Measurements from ENCODE around the gene SLC6A17. TPM values are rescaled to one million over a fixed set of nuclear protein-coding genes. Genes with fewer than 3 reads are reported as not detected.

SLC6A17 gene
- total and polyA plus RNA-seq, 9 of the 15 experiments (the other 6 are each of a cell fraction or from before 2014, with no cell fraction given) = not detected

DNA sequence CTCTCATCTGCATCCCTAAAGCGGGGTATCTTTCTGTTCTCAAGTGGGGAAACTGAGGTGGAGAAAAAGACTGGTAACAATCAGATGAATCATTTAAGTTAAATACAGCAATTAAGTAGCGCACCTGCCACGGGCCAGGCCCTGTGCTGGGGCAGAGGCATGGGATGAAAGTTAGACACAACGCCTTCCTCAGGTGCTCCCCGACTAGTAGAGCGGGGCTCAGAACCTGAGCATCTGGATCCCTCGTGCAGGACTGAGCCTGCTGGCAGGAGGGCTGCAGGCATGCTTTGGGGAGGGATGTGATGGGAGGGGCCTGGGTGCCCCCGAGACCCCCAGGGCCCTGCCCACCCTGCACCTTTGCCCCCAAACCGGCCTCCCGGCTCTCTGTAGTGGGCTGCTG lies 44.9 kb downstream of the SLC6A17 start:
- no peak for TF ChIP-seq CBFA2T3 (IDR thresholded peaks at IDR 0.05)
- no peak for TF ChIP-seq CBX1 (IDR thresholded peaks at IDR 0.05; ENCODE audit: low read depth)
- TF ChIP-seq SMARCC2 (IDR thresholded peaks at IDR 0.05; ENCODE audit: low read depth) = no peak
- TF ChIP-seq ZNF324 (CRISPR knock-in tag; IDR thresholded peaks at IDR 0.05) = no peak
- no peak for TF ChIP-seq GTF2E2 (tag; IDR thresholded peaks at IDR 0.05)
- no peak for TF ChIP-seq NELFE (IDR thresholded peaks at IDR 0.05; ENCODE audit: insufficient read depth, insufficient read length)
- TF ChIP-seq RAD51 (IDR thresholded peaks at IDR 0.05; ENCODE audit: borderline replicate concordance, low read depth) = no peak
- no peak for TF ChIP-seq PTRF (tag; IDR thresholded peaks at IDR 0.05)
- no peak for TF ChIP-seq SMAD1 (IDR thresholded peaks at IDR 0.05; ENCODE audit: low read depth, low read length, partially characterized antibody)
- TF ChIP-seq, protein P1, sequence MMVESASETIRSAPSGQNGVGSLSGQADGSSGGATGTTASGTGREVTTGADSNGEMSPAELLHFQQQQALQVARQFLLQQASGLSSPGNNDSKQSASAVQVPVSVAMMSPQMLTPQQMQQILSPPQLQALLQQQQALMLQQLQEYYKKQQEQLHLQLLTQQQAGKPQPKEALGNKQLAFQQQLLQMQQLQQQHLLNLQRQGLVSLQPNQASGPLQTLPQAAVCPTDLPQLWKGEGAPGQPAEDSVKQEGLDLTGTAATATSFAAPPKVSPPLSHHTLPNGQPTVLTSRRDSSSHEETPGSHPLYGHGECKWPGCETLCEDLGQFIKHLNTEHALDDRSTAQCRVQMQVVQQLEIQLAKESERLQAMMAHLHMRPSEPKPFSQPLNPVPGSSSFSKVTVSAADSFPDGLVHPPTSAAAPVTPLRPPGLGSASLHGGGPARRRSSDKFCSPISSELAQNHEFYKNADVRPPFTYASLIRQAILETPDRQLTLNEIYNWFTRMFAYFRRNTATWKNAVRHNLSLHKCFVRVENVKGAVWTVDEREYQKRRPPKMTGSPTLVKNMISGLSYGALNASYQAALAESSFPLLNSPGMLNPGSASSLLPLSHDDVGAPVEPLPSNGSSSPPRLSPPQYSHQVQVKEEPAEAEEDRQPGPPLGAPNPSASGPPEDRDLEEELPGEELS (CRISPR knock-in tag; IDR thresholded peaks at IDR 0.05; ENCODE audit: borderline replicate concordance) = no peak
- TF ChIP-seq BMI1 (IDR thresholded peaks at IDR 0.05; ENCODE audit: low read length) = no peak
- TF ChIP-seq POLR2G (IDR thresholded peaks at IDR 0.05; ENCODE audit: low read depth, low read length) = no peak
- TF ChIP-seq, protein P2, sequence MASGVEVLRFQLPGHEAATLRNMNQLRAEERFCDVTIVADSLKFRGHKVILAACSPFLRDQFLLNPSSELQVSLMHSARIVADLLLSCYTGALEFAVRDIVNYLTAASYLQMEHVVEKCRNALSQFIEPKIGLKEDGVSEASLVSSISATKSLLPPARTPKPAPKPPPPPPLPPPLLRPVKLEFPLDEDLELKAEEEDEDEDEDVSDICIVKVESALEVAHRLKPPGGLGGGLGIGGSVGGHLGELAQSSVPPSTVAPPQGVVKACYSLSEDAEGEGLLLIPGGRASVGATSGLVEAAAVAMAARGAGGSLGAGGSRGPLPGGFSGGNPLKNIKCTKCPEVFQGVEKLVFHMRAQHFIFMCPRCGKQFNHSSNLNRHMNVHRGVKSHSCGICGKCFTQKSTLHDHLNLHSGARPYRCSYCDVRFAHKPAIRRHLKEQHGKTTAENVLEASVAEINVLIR (CRISPR knock-in tag; IDR thresholded peaks at IDR 0.05) = no peak
- TF ChIP-seq, protein P3, sequence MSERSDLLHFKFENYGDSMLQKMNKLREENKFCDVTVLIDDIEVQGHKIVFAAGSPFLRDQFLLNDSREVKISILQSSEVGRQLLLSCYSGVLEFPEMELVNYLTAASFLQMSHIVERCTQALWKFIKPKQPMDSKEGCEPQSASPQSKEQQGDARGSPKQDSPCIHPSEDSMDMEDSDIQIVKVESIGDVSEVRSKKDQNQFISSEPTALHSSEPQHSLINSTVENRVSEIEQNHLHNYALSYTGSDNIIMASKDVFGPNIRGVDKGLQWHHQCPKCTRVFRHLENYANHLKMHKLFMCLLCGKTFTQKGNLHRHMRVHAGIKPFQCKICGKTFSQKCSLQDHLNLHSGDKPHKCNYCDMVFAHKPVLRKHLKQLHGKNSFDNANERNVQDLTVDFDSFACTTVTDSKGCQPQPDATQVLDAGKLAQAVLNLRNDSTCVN (CRISPR knock-in tag; IDR thresholded peaks at IDR 0.05) = no peak
- no peak for TF ChIP-seq MTA2 (IDR thresholded peaks at IDR 0.05; ENCODE audit: low read depth)
- TF ChIP-seq, protein P4, sequence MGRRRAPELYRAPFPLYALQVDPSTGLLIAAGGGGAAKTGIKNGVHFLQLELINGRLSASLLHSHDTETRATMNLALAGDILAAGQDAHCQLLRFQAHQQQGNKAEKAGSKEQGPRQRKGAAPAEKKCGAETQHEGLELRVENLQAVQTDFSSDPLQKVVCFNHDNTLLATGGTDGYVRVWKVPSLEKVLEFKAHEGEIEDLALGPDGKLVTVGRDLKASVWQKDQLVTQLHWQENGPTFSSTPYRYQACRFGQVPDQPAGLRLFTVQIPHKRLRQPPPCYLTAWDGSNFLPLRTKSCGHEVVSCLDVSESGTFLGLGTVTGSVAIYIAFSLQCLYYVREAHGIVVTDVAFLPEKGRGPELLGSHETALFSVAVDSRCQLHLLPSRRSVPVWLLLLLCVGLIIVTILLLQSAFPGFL (CRISPR knock-in tag; IDR thresholded peaks at IDR 0.05) = no peak
- Histone ChIP-seq H3K9me3 (replicated peaks; ENCODE audit: control insufficient read depth, insufficient read depth, low read depth, low read length) (no peaks in the 10 kb centered on the region), H3K4me3 (no peak overlapping the region), H3K36me3 (ENCODE audit: control insufficient read depth, insufficient read depth, low read length) (no peaks in the 10 kb centered on the region), H3K27ac (ENCODE audit: extremely low read depth, low read depth, low read length) (no peak overlapping the region), H3K9me1 (ENCODE audit: control insufficient read depth, insufficient read depth, low read length) (no peaks in the 10 kb centered on the region), H2AFZ (ENCODE audit: low read depth, low read length) (no peak overlapping the region), H3K4me1 (replicated peaks in 1 of 2; ENCODE audit: control insufficient read depth in 2 of 2, insufficient read depth in 2 of 2, low read length in 2 of 2) (no peaks in the 10 kb centered on the region), H3K79me2 (ENCODE audit: control insufficient read depth, insufficient read depth, low read length) (no peaks in the 10 kb centered on the region), H3K9ac (ENCODE audit: insufficient read depth in 1 of 2, low read depth in 2 of 2, low read length in 2 of 2) (no peak overlapping the region), H3K27me3 (ENCODE audit: control insufficient read depth in 2 of 2, insufficient read depth in 2 of 2, low read length in 2 of 2) (peaks cover 30 to 77% of the 10 kb centered on the region in 2 experiments), H4K20me1 (replicated peaks; ENCODE audit: control insufficient read depth, insufficient read depth, low read length) (0 out of 2 replicates have a peak, but pooled peaks cover 8% of the 10 kb centered on the region), H3K4me2 (ENCODE audit: insufficient read depth, low read length) (no peak overlapping the region)
- intact Hi-C loops (cut with micrococcal nuclease) (no loop called here), in situ Hi-C loops (cut with MboI) (no loop called here)
- ChIA-PET POLR2A (no interaction called here), CTCF (ENCODE audit: low intra/inter-chr PET ratio) (no interaction called here)
- FAIRE-seq (no peak), DNase-seq (ENCODE audit: extremely low read depth in 1 of 4, low spot score in 3 of 4) (no peak), ATAC-seq (no peak)
- no TSS peak for BruUV-seq (replicated peaks)
- WGBS (ENCODE audit: insufficient coverage, low coverage, missing lambda C conversion rate) = under 1% methylated on average over 10 of the region's 10 CpGs

Data from K562 (cell line).